Hepatocyte (in vitro differentiated cells): ENCODE data around the gene RBM19.

Experiments
- CTCF ChIP-seq: fragments of 200-600 bp; sonication (generic); IDR thresholded peaks from 2 replicates; pipeline ENCODE4 v1.5.1; 2016; ENCODE audit warnings: antibody characterized with exemption, mild to moderate bottlenecking; ENCODE audit not compliant: poor library complexity
- EZH2 ChIP-seq: fragments of 200-600 bp; sonication (generic); IDR thresholded peaks from 2 replicates; pipeline ENCODE4 v1.6.1; 2016; ENCODE audit warnings: antibody characterized with exemption, mild to moderate bottlenecking, borderline replicate concordance
- EZH2phosphoT487 ChIP-seq: fragments of 200-600 bp; sonication (generic); IDR thresholded peaks from one replicate; pipeline ENCODE4 v1.6.1; 2018; ENCODE audit warnings: antibody characterized with exemption, mild to moderate bottlenecking, low read depth, moderate library complexity; ENCODE audit not compliant: unreplicated experiment, severe bottlenecking

GRCh38 chr12:113930249-113930648 lies 35.9 kb downstream of the RBM19 start:
- no peak for TF ChIP-seq CTCF
- TF ChIP-seq EZH2: no peak
- TF ChIP-seq EZH2phosphoT487: no peak
